Adrenal gland (tissue), 5 donors: Measurements from ENCODE around the gene FAM241A.

Experiments
- POLR2A ChIP-seq, 2 donors: fragments of 450-650 bp; IDR thresholded peaks; one replicate each; pipeline ENCODE4 v1.6.1; 2017; ENCODE audit warnings: antibody characterized with exemption in 2 of 2, mild to moderate bottlenecking in 2 of 2, moderate library complexity in 1 of 2
- TF ChIP-seq, protein P1 (sequence below), 6 experiments: fragments of 450-650 bp in 4 of 6; fragments of 200-600 bp in 2 of 6; sonication (generic) in 1 of 6; IDR thresholded peaks; 1 replicate in 5 of 6; 2 replicates in 1 of 6; pipeline versions ENCODE4 v1.5.1 to v1.8.0; 2016 to 2021; ENCODE audit warnings: antibody characterized with exemption in 6 of 6, mild to moderate bottlenecking in 2 of 6, moderate library complexity in 1 of 6
- donor health status: DM: no; HTN: no; CAD: no.

DNA sequence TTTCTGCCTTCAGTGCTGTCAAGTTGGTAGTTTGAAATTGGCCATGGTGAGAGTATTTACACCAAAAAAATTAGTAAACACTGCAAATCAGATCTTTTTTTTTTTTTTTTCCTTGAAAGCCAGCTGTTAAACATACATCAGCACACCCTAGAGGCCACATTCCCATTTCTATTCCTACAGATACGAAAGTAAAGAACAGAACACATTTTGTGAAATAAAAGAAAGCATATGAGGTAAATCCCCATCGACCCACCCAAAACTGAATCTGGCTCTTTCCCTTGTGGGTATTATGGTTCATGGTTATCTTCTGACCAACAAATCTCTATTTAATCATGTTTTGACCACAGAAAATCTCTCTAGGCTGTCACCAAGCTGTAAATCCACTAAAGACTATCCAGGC lies 44.5 kb downstream of the FAM241A start:
- TF ChIP-seq, protein P1, sequence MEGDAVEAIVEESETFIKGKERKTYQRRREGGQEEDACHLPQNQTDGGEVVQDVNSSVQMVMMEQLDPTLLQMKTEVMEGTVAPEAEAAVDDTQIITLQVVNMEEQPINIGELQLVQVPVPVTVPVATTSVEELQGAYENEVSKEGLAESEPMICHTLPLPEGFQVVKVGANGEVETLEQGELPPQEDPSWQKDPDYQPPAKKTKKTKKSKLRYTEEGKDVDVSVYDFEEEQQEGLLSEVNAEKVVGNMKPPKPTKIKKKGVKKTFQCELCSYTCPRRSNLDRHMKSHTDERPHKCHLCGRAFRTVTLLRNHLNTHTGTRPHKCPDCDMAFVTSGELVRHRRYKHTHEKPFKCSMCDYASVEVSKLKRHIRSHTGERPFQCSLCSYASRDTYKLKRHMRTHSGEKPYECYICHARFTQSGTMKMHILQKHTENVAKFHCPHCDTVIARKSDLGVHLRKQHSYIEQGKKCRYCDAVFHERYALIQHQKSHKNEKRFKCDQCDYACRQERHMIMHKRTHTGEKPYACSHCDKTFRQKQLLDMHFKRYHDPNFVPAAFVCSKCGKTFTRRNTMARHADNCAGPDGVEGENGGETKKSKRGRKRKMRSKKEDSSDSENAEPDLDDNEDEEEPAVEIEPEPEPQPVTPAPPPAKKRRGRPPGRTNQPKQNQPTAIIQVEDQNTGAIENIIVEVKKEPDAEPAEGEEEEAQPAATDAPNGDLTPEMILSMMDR (IDR thresholded peaks at IDR 0.05) = no peak
- TF ChIP-seq POLR2A (IDR thresholded peaks at IDR 0.05) = no peak
